GM12873 (cell line): ENCODE results near the gene FAHD1.

Experiments used
- TF ChIP-seq, protein P1 (sequence below): IDR thresholded peaks from 2 replicates; pipeline ENCODE4 v1.5.1; 2012; ENCODE audit warnings: low read depth, mild to moderate bottlenecking, moderate library complexity, low read length, control low read depth; ENCODE audit not compliant: insufficient read depth; ENCODE audit errors: missing control alignments

The FAHD1 gene

DNA sequence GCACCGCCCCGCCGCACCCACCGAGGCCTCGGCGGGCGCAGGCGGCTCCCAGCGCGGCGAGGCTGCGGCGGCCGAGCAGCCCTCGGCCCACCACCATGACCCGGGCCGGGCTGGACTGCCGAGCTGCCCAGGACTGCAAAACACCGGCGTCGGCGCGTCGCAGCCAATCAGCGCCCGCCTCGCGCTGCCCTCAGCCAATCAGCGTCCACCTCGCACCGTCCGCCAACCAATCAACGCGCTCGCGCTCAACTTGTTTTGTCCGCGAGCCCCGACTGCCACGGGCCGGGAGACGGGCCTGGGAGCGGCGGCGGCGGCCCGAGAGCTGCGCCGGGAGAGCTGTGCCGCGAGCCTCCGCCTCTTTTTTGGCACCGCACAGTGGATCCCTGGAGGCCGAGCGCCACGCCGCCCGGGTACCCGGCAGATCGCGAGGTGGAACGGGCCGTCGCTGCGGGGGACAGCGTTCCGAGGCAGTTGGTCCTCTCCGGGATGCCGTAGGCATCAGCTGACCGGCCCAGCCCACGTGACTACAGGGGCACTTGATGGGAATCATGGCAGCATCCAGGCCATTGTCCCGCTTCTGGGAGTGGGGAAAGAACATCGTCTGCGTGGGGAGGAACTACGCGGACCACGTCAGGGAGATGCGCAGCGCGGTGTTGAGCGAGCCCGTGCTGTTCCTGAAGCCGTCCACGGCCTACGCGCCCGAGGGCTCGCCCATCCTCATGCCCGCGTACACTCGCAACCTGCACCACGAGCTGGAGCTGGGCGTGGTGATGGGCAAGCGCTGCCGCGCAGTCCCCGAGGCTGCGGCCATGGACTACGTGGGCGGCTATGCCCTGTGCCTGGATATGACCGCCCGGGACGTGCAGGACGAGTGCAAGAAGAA is at the start of gene FAHD1, which contains the start of gene HAGH:
Gene FAHD1 (plus strand): TSS at position 516 of the 883 bp plus-strand sequence. CDS start 33 bp downstream, at position 549.
Gene HAGH (minus strand): TSS at position 135 of the 883 bp plus-strand sequence. CDS start 38 bp downstream, at position 97.
- TF ChIP-seq, protein P1, sequence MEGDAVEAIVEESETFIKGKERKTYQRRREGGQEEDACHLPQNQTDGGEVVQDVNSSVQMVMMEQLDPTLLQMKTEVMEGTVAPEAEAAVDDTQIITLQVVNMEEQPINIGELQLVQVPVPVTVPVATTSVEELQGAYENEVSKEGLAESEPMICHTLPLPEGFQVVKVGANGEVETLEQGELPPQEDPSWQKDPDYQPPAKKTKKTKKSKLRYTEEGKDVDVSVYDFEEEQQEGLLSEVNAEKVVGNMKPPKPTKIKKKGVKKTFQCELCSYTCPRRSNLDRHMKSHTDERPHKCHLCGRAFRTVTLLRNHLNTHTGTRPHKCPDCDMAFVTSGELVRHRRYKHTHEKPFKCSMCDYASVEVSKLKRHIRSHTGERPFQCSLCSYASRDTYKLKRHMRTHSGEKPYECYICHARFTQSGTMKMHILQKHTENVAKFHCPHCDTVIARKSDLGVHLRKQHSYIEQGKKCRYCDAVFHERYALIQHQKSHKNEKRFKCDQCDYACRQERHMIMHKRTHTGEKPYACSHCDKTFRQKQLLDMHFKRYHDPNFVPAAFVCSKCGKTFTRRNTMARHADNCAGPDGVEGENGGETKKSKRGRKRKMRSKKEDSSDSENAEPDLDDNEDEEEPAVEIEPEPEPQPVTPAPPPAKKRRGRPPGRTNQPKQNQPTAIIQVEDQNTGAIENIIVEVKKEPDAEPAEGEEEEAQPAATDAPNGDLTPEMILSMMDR, result no peak

DNA sequence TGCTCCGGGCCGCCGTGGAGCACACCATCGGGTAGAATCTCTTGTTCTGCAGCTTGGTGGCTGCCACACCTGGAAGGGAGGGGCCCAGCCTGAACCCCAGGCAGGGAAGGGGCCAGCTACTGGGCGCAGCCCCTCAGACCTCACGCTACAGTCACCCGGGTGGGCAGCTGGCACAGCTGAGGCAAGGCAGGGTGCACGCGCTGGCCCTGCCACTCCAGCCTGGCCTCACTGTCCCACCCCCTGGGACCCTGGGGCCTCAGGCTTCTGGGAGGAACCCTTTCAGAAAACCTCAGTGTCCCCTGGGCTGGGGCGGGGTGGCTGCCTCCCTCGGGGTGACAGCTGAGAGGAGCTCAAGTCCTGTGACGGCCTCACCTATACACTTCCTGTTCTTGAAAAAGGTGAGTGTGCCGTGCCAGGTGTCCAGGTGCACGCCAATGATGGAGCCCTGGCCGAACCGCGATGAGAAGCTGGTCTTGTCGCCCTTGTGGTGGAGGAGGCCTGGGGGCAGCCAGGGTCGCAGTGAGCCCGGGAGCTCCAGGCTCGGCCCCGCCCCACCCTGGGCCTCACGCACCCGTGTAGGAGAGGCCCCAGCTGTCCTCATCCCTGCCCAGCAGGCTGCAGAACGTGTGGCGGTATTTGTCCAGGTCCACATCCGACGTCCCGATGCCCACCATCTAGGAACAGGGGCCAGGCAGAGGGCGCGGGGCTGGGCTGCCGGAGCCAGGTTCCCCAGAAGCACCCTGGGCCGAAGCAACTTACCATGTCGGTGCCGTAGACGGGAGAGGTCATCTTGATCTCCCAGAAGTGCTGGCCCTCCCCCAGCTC is 49.4 kb upstream of the FAHD1 start:
- TF ChIP-seq, protein P1, result no peak

DNA sequence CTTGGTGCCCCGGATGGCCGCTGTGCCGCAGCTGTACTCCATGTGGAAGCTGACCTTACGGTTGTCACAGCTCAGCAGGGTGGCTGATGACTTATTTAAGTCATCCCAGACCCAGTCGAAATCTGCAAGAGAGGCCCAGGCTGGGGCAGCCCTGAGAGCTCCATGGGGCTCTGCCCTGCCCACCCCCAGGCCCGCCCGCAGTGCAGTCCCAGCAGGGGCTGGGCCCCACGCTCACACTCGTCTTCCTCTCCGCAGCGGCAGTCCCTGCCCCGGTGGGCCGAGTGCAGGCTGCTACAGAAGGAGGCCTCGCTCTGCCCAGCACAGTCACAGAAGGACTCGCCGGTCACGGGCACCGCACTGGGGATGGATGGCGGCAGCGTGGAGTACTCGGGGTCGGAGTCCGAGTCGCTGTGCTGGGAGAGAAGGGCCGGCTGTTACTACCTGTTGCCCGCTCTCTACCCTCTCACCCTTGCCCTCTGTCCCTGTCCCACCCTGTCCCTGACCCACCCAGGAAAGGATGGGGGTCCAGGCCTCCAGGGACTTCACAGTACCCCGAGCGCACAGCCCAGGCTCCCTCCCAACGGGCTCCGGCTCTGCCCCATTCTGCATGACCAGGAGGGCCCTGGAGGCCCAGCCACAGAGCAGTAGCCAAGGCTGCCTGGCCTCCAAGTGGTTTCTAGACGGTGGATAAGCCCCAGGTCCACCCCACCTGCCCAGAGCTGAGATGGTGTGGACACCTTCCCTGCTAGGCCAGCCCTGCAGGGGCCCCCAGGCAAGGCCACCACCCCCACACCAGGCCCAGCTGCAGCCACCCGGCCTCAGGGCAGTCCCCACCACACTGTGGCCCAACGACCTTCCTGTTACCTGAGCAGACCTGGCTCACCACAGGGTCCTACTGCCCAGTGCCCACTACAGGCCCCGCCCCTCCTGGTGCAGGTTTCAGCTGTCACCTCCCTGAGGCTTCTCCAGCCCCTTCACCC is 48.5 kb upstream of the FAHD1 start:
- TF ChIP-seq, protein P1, result no peak

DNA sequence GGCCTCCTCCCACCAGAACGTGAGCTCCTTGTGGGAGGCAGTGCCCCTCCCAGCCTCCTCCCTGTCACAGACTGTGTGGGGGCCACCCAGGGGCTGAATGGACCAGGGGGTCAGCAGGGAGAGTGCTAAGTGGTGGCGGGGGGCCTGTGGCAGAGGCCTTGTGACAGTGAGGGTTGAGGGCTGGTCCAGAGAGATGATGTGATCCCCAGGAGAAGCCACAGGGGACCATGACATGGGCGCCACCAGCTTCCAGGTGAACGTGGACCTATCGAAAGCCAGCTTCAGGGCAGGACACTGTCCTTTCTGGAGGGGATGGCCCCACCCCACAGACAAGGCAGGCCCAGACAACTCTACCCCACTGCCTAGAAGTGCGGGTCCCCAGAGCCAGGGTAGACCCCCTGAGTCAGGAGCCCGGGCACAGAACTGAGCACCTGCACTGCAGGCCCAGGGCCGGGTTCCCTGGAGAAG is 47.7 kb upstream of the FAHD1 start:
- TF ChIP-seq, protein P1, result no peak

DNA sequence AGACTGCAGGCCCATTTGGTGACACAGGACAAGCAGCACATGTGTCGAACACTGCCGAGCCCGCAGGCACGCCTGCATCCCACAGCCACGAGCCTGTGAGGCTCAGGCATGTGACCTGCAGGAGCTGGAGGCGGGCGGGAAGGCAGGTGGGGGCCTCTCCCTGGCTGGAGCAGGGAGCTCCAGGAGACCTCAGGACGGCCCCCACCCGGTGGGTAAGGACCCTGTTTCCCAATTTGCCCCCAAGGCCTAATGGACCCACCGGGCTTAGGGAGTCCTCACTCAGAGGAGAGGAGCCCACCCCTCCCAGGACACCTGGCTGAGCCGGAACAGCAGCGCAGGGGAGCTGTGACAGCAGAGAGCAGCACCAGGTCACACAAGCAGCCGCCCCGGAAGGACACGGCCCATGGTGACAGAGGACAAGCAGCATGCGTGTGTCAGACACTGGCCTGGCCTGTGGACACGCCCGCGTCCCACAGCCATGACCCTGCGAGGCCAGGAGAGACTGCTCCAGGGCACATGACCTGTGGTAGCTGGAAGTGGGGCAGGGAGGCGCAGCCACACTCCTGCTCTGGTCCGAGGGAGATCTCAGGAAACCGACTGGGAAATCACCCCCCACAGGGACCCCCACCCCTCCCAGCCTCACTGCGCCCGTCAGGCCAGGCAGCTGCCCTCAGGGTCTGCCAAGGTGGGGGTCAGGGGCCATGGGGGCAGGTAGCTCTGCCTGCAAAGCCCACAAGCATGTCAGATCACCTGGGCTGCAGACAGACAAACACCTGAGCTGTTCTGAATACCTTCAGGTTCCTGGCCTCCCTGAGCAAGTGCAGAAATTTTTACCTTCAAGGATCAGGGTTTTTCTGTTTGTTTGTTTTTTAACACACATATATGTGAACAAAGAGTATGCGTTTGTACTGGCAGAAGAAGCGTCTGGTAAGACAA is 47.0 kb upstream of the FAHD1 start:
- TF ChIP-seq, protein P1, result no peak

DNA sequence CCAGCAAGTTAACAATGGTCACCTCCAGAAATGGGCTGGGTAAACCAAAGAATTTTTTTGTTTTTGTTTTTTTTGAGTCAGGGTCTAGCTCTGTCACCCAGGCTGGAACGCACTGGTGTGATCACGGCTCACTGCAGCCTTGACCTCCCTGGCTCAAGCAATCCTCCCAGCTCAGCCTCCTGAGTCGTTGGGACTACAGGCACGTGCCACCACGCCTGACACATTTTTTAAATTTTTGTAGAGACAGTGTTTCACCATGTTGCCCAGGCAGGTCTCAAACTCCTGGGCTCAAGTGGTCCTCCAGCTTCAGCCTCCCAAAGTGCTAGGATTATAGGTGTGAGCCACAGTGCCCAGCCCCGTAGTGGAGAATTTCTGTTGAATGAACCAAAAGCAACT is 46.3 kb upstream of the FAHD1 start:
- TF ChIP-seq, protein P1, result no peak
